Measurements from ENCODE around the gene ATP23.

ATP23 gene

GRCh38 chr12:57908511-57908910 is 32.9 kb upstream of the ATP23 start:
- DNase-seq (ENCODE audit: low spot score) = no peak

GRCh38 chr12:57909056-57909455 is 32.3 kb upstream of the ATP23 start:
- no peak for DNase-seq (ENCODE audit: low spot score)

DNA sequence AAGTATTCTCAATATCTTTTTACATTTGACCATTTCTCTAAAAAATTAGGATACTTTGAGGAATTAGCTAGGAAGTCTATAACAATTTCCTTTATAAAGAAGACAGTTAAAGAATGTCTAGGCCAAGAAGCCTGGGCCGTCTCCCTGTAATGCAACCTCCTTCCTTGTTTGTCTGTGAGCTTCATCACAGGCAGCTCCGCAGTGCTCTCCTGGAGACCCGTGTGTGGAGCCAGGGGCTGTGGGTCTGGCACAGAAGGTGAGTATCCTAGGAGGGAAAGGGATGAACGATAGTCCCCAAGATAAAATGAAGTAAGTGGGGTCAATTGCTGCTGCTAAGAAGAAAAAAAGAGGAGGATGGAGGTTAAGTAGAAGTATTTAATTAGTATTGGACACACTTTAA is 31.8 kb upstream of the ATP23 start:
- no peak for DNase-seq (ENCODE audit: low spot score)

GRCh38 chr12:57918147-57918546 is 23.2 kb upstream of the ATP23 start:
- DNase-seq (ENCODE audit: low spot score) = no peak

DNA sequence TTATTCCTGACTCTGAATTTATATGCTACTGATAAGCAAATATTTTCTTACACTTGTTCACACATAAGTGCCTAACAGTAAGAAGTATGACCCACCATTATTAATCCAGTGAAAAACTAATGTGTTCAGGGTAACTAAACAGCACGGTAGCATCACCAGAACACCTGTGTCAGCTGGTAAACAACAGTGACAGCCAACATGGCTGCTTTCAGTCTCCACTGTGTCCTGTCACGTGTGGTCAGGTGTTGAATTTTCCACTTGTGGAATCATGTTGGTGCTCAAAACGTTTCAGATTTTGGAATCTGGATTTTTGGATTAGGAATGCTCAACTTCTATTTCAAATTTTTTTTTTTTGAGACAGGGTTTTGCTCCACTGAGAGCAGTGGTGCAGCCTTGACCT is 14.3 kb upstream of the ATP23 start:
- DNase-seq (ENCODE audit: low spot score) = no peak

DNA sequence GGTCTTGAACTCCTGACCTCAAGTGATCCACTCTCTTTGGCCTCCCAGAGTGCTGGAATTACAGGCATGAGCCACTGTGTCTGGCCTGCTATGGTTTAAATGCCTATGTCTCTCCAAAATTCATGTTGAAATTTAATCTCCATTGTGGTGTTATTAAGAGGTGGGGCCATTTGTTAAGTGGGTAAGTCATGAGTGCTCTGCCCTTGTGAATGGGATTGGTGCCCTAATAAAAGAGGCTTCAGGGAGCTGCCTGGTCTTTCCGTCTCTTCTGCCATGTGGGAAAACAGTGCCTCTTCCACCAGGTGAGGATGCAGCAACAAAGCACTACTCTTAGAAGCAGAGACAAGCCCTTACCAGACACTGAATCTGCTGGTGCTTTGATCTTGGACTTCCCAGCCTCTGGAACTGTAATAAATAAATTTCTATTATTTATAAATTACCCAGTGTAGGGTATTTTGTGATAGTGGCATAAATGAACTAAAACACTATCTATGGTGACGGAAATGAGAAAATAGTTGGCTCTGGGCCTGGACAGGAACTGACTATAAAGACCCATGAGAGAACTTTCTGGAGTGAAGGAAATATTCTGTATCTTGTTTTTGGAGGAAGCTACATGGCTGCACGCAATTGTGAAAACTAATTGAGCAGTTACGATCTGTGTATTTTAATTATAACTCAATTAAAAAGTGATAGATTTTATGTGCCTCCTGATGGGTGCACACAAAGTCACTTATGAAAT is 12.1 kb upstream of the ATP23 start:
- DNase-seq (ENCODE audit: low spot score) = no peak

DNA sequence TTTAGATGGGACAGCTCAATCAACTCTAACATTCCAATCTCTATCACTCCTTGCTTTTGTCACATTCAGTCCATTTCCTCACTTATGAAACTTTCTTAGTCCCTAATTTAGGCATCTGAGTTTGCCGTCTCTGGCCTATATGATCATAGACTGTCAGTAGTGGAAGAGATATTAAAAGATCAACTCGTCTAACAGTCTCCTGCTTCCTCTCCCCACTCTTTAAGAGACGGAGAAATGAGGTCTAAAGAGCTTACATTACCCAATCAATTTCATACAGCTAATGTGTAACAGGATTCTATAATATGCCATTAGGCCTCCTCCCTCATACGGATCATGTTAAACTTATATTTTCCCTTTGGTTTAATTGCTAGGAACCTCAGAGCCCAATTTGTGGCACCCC is 6.5 kb upstream of the ATP23 start:
- DNase-seq (ENCODE audit: low spot score) = peak; percentile 46

DNA sequence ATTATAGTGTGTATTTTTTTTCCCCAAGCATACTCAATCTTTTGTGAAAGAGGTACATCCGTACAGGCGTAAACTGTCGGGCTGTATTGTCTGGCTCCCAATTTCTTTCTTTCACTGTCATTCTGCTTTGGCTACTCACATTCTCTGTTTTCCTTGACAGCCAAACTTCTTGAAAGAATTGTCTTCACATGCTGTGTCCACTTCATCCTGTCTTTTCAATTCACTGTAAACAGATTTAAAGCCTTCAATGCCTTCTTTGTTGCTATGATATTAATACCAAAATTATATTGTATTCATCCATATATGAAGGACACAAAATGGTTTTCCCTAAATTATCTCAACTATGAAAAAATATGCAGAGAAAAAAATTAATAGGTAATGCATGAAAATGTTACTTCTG is 6.0 kb upstream of the ATP23 start:
- peak; percentile 29 for DNase-seq (ENCODE audit: low spot score)

GRCh38 chr12:57935839-57936512 is 5.4 kb upstream of the ATP23 start:
- peak; percentile 98 for DNase-seq (ENCODE audit: low spot score)

DNA sequence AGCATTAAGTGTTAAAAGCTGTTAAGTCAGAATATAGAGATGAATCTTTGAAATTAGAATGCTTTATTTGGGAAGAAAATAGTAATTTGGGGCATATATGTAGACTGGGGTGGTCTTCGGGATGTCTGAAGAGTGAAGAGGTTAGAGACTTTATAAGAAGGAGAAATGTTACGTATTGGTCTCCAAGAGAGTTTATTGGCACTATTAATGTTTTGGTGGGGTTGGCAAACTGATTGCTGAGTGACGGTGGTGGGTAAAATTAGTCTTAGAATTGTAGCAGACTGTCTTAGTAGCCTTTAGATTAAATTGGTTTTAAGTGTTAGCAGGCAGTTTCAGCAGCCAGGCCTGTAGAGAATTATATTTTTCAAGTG is 4.9 kb upstream of the ATP23 start:
- DNase-seq (ENCODE audit: low spot score) = no peak

DNA sequence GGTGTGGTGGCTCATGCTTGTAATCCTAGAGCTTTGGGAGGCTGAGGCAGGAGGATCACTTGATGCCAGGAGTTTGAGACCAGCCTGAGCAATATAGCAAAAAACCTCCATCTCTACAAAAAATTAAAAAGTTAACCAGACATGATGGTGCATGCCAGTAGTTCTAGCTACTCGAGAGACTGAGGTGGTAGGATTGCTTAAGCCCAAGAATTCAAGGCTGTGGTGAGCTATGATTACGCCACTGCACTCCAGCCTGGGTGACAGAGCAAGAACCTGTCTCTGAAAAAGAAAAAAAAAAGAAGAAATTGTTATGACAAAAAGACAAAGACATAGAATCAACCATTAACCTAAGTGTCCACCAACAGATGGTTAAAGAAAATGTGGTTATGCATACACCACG is 2.1 kb upstream of the ATP23 start:
- DNase-seq (ENCODE audit: low spot score) = no peak

GRCh38 chr12:57940052-57940914 is 1.1 kb upstream of the ATP23 start:
- peak; percentile 25 for DNase-seq (ENCODE audit: low spot score)

- DNase-seq (ENCODE audit: low spot score) = no peak
These were observed 527 bp upstream of the ATP23 start for GRCh38 chr12:57940915-57941164.

DNA sequence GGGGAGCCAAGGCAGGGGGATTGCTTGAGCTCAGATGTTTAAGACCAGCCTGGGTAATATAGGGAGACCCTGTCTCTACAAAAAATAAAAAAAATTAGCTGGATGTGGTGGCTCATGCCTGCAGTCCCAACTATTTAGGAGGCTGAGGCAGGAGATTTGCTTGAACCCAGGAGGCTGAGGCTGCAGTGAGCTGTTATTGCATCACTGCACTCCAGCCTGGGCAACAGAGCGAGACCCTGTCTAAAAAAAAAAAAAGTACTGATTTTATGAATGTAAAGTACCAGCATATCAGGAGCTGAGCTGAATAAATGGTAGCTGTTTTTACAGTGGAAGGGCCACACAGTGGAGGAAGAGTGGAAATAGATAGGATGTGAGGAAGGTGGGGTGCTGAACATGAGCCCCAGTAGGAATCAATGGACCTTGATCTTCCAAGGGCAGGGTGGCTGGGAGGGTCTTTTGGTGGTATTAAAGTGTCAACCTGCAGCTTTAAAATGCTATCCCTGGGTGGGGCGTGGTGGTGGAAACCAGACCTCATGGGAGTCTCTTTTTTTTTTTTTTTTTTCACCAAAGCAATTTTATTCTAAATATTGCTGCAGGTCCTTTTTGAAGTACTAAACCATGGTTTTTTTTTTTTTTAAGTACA is 2.2 kb downstream of the ATP23 start:
- DNase-seq (ENCODE audit: low spot score) = no peak

DNA sequence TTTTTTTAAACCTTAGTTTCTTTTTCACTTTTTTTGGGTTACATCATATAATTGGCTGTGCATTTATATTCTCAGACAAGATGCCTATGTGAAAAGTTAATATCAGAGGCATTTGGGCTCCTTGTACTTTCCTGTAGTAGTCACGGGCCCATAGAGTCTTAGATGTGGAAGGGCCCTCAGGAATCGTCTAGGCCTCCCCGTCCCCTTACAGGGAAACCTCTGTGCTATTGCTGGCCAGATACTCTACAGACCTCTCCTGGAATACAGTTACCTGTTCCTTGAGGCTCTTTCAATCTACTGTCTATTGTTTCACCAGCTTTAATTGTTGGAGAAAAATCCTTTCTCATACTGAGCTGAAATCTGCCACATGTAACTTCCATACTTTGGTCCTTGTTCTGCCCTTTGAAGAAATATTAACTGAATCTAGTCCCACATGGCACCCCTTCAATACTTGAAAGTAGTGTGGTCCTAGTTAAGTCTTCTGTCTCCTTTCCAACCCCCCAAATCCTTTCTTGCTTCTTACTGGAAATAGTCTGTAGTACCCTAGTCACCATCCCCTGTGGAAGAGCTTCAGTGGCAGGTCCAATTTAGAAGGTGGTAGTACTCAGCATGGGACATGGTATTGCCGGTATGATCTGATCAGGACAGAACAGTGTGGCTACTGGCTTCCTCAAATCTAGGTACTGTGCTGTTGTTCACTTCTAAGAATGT is 3.1 kb downstream of the ATP23 start:
- DNase-seq (ENCODE audit: low spot score) = no peak

DNA sequence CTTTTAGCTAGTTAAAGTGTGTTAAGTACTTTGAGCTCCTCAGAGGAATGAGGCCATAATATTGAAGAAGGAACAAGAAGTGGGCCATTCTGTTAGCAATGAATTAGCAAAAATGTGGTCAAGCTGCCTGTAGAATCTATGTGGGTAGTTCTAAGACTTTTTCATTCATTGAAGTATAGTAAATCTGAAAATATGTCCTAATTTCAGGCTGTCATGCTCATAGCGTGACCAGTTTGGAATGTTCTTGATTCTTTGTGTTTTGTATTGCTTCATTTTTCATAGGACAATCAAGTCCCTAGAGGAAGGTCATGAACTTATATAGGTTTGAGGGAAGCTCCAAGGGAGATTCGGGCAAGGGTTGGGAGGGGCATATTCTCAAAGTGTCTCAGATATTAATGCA is 11.4 kb downstream of the ATP23 start:
- DNase-seq (ENCODE audit: low spot score) = no peak

DNA sequence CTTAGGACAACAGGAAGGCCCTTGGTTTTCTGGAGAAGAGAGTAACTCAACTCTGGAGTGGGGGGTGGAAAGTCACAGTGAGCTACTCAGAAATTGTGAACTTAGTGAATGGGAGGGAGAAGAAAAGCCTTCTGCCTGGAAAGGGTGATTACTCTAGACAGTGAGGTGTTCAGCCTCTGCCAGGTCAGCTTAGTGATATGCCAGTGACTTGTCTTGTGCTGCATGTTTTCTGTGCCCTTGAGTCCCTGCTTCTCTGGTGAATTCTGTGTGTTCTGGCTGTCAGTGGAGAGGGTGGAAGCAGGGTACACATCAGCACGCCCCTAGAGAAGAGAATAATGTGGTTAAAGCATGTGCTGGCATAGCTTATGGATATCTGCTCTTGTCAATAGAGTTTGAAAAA is 13.4 kb downstream of the ATP23 start:
- no peak for DNase-seq (ENCODE audit: low spot score)

GRCh38 chr12:57958061-57958657 is 16.8 kb downstream of the ATP23 start:
- DNase-seq (ENCODE audit: low spot score) = no peak

GRCh38 chr12:57964421-57964820 is 23.1 kb downstream of the ATP23 start:
- DNase-seq (ENCODE audit: low spot score) = no peak

DNA sequence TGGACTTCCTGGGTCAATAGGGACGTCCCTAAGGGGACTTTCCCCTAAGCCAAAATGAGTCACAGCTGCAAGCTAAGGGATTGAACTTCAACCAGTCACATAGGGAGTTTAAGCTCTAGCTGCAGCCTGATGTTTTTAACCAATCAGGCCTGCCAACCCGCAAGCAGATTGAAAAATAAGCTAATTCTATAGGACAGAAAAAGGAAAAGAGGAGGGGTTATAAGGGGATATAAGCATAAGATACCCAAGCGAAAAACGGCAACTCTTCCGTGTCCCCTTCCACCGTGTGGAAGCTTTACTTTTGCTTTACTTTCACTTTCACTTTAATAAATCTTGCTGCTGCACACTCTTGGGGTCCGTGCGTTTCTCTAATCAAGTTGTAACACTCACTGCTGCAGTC is 24.4 kb downstream of the ATP23 start:
- no peak for DNase-seq (ENCODE audit: low spot score)

DNA sequence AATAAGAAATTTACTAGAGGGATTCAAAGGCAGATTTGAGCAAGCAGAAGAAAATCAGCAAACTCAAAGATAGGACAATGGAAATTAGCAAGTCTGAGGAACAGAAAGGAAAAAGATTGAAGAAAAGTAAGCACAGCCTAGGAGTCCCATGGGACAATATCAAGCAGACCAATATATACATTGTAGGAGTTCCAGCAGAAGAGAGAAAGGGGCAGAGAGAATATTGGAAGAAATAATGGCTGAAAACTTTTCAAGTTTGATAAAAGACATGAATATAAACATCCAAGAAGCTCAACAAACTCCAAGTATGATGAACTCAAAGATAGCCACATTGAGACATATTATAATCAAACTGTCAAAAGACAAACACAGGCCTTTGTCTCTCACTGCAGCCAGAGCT is 25.2 kb downstream of the ATP23 start:
- DNase-seq (ENCODE audit: low spot score) = no peak

Measured in NAMALWA (cell line).